B cell (primary cell): ENCODE data around the gene MYF5.

Source experiments
- CTCF ChIP-seq: fragments of 200-600 bp; IDR thresholded peaks from one replicate; pipeline ENCODE4 v1.8.0; 2022; ENCODE audit warnings: antibody characterized with exemption, mild to moderate bottlenecking
- EZH2 ChIP-seq: IDR thresholded peaks from 2 replicates; pipeline ENCODE4 v1.6.1; 2012; ENCODE audit warnings: borderline replicate concordance, low read depth, mild to moderate bottlenecking, moderate library complexity, low read length; ENCODE audit not compliant: insufficient read depth, poor library complexity, severe bottlenecking

- TF ChIP-seq CTCF (no peak), EZH2 (no peak)
Measured at GRCh38 chr12:80711866-80712265, 4.8 kb upstream of the MYF5 start.
